Esophagus (tissue), 2 donors: ENCODE data around the gene DUSP1. TPM values are rescaled to one million over a fixed set of nuclear protein-coding genes. Genes with fewer than 3 reads are reported as not detected.
A peak's percentile ranks its signal among the peaks of the same experiment; 100 is the strongest.

Experiments used
- H3K27ac ChIP-seq, 2 donors: one replicate each; pipeline ENCODE4 v1.5.1; 2013; ENCODE audit warnings: low read depth in 2 of 2, mild to moderate bottlenecking in 2 of 2, inconsistent platforms in 1 of 2, low read length in 1 of 2, moderate library complexity in 1 of 2
- H3K27me3 ChIP-seq, 2 donors: one replicate each; pipeline ENCODE4 v1.6.1; 2013; ENCODE audit warnings: low read length in 2 of 2, control low read depth in 1 of 2, mild to moderate bottlenecking in 1 of 2; ENCODE audit not compliant: insufficient read depth in 2 of 2, control insufficient read depth in 1 of 2
- H3K36me3 ChIP-seq, 2 donors: one replicate each; pipeline ENCODE4 v1.6.1; 2013; ENCODE audit warnings: low read length in 1 of 2; ENCODE audit not compliant: control insufficient read depth in 2 of 2, insufficient read depth in 2 of 2
- H3K4me1 ChIP-seq, 2 donors: one replicate each; pipeline ENCODE4 v1.6.1; 2013; ENCODE audit warnings: low read length in 1 of 2; ENCODE audit not compliant: control insufficient read depth in 2 of 2, insufficient read depth in 2 of 2
- H3K4me3 ChIP-seq, 2 donors: one replicate each; pipeline ENCODE4 v1.5.1; 2013; ENCODE audit warnings: low read length in 2 of 2, mild to moderate bottlenecking in 2 of 2, low read depth in 1 of 2, moderate library complexity in 1 of 2
- H3K9me3 ChIP-seq, 2 donors: one replicate each; pipeline ENCODE4 v1.6.1; 2013; ENCODE audit warnings: mild to moderate bottlenecking in 2 of 2, low read depth in 1 of 2, low read length in 1 of 2, moderate library complexity in 1 of 2; ENCODE audit not compliant: control insufficient read depth in 2 of 2, insufficient read depth in 1 of 2
- WGBS, 2 donors: extraction: QIAGEN DNeasy Blood & Tissue Kit; methylation state at CpG; one replicate each; pipeline ENCODE4 v1.1.7; 2013; 5-methylcytosine and 5-hydroxymethylcytosine counted together
- polyA plus RNA-seq, 2 donors: library from polyadenylated mRNA; stranded (reverse); fragments of 200-250 nt; gene quantifications; one replicate each; pipeline ENCODE4 v1.2.3, GENCODE V29; 2013
- donor health status: healthy with polysubstance abuse.
- donor health status: Bipolar disorder and iron deficiency.

Gene DUSP1
- polyA plus RNA-seq, 2 donors, result 90.4 to 129 TPM

DNA sequence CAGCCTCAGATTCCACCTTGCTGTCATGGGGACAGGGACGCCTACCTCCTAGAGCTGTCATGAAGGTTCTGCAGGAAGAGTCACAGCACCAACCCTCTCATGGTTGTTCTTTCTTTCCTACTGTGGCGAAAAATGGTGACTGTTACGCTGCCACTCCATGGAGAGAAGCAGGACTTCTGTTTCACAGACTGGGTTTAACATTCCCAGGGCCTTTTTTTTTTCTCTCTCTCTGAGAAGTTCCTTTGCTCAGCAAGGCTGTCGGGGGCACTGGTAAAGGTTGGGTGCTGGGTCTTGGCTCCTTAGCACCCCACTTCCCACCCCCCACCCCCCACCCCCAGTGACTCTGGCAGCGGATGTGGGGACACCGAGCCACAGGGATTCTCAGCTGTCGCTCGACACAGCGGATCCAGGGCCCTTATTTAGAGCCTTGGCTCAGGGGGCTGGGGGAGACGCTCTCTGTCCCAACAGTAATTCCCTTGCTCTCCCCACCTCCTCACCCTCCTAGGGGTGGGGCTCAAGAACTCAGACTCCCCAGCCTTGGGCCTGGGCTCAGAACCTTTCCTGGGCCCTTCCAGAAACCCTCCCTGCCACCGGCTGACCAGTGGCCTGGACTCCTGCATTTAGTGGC is 34.4 kb downstream of the DUSP1 start:
- no peaks in the 10 kb centered on the region for H3K27me3 ChIP-seq
- H3K9me3 ChIP-seq, result no peaks in the 10 kb centered on the region
- no peak overlapping the region for H3K4me3 ChIP-seq
- no peaks in the 10 kb centered on the region for H3K36me3 ChIP-seq
- H3K27ac ChIP-seq, result peak overlapping the region; percentile 52 to 79
- peaks cover 7 to 24% of the 10 kb centered on the region in 2 donors for H3K4me1 ChIP-seq
- 89 to 90% methylated on average over 11 of the region's 11 CpGs for WGBS, 2 donors

DNA sequence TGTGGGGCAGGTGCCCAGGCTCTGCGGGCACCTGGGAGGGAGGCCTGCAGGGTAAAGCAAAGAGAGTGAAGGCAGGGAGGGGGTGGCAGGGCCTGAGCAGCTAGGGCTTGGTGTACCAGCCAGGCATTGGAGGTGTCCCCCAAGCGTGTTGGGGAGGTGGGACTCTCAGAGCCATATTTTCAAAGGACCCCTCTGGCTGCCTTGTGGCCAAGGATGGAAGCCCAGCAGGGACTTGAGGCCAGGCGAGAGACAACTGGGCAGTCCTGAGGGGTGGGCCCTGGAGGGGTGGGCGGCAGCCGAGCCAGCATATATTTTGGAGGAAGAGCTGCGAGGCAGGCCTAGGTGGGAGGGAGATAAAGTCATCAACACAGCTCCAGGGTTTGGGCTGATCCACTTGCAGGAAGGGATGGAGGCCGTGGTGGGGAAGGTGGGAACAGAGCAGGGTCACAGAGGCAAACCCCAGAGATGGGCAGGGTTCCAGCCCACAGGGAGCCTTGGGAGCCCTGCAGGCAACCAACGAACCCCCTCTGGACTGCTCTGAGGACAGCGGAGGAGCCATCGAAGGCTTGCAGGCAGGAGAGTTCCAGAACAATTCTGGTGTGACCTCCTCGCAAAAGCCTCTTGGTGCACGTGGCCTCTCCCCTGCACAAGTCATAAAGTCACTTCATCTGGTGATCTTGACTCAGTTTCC is 35.7 kb downstream of the DUSP1 start:
- Histone ChIP-seq H3K4me3 (no peak overlapping the region), H3K27me3 (no peaks in the 10 kb centered on the region), H3K9me3 (no peaks in the 10 kb centered on the region), H3K27ac (peak overlapping the region; percentile 38 to 39), H3K36me3 (no peaks in the 10 kb centered on the region), H3K4me1 (peaks cover 7 to 26% of the 10 kb centered on the region in 2 donors)
- WGBS, 2 donors, result 88 to 92% methylated on average over 12 of the region's 12 CpGs

DNA sequence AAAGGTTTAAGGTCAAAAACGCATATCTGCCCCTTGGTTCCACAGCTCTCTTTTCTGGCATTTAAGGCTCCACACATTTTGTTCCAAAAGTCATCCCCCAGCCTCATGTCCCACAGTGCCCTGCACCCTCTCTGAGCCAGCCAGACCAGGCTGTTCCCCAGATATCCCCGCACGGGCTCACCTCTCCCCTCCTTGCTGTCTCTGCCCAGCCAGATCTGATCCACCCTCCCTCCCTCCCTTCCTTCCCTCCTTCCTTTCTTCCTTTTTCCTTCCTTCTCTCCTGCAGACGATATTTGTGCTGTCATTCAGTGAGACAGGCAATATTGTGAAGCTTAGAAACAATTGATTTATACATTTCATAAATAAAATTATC is 37.0 kb downstream of the DUSP1 start:
- Histone ChIP-seq H3K4me1 (peaks cover 7 to 26% of the 10 kb centered on the region in 2 donors), H3K27me3 (no peaks in the 10 kb centered on the region), H3K4me3 (no peak overlapping the region), H3K36me3 (no peaks in the 10 kb centered on the region), H3K9me3 (no peaks in the 10 kb centered on the region), H3K27ac (peak overlapping the region; percentile 99)
- 18 to 25% methylated on average over 4 of the region's 4 CpGs for WGBS, 2 donors

DNA sequence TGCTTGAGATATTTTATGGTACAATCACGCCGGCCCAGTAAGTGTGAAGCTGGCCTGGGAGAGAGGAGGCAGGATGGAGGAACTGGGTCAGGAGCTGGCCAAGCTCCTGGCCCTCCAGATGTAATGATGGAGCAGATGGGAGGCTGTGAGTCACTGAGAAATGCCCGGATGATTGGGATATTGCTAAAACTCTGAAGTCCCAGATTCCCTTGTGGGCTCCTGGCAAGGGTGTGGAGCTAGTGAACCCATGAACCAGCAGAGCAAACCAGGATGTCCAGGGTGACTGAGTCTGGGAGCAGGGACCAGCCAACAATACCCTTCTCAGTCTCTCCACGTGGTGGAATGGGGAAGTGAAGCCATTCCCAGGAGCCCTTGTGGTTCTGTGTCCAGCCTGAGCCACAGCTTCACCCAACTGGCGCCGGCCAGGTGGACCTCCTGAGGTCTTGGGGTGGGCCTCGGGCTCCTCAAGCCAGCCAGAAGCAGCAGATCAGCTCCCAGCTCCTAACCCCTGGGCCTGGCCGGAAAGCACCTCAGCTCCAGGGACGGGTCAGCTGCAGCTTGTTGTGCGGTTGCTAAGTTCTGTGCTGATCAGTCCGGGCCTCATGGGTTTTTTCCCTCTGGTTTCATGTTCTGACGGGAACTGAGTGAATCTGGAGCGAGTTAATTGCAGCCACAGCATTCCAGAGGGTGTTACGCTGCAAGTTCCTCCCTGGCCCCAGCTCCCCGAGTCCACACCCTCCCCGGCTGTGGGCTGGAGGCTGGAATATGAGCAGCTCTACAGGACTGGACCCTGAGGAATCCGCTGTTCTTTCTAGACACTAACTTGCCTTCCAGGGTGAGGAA is 37.6 kb downstream of the DUSP1 start:
- H3K4me3 ChIP-seq, result peak overlapping the region in 1 of 2 donors; percentile 14
- H3K27me3 ChIP-seq, result no peaks in the 10 kb centered on the region
- peak overlapping the region; percentile 99 for H3K27ac ChIP-seq
- peaks cover 7 to 26% of the 10 kb centered on the region in 2 donors for H3K4me1 ChIP-seq
- WGBS, 2 donors, result 26 to 37% methylated on average over 17 of the region's 17 CpGs
- H3K9me3 ChIP-seq, result no peaks in the 10 kb centered on the region
- H3K36me3 ChIP-seq, result no peaks in the 10 kb centered on the region

DNA sequence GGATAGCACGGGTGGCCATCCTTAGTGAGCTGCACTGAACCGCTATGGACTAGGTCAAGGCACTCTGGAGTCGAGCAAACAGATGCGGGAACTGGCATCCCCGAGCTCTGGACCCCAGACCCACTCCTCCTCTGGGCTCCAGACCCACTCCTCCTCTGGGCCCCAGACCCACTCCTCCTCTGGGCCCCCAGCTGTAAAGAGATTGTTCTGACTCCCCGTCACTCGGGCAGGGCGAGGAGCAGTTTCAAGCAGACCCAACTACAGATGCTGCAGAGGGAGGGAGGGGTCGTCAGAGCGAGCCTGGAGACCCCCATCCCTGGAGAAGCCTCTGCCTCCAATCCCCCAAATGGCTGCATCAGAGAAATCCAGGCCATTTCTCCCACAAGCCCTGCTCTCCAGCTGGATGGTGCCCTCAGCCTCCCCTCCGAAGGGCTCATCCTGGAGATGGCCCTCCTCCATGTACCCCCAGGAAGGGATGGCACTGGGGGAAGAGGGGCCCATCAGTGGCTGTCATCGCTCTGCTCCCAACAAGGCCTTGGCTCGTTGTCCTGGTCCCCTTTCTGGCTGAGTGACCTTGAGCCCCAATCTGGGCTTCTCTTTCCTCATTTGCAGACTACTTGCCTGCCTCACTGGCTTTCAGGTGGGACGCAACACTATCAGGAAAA is 38.7 kb downstream of the DUSP1 start:
- H3K27ac ChIP-seq, result peak overlapping the region; percentile 99
- no peak overlapping the region for H3K4me3 ChIP-seq
- peaks cover 7 to 26% of the 10 kb centered on the region in 2 donors for H3K4me1 ChIP-seq
- no peaks in the 10 kb centered on the region for H3K9me3 ChIP-seq
- WGBS, 2 donors, result 88 to 91% methylated on average over 14 of the region's 14 CpGs
- H3K27me3 ChIP-seq, result no peaks in the 10 kb centered on the region
- H3K36me3 ChIP-seq, result no peaks in the 10 kb centered on the region

DNA sequence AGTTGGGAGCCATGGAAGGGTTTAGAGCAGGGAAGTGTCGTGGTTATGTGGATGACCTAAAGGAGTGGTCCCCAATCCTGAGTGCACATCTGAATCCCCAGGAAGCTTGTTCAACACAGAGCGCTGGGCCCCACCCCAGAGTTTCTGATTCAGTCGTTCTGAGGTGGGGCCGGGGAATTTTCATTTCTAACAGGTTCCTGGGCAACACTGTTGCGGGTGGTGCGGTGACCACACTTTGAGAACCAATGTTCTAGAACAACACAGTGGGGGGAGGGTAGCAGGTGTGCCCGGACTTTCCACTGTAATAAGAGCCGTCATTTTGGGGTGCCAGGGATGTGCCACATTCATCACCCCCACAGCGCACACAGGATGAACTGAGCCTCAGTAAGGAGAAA is 39.3 kb downstream of the DUSP1 start:
- no peaks in the 10 kb centered on the region for H3K9me3 ChIP-seq
- H3K4me3 ChIP-seq, result no peak overlapping the region
- H3K36me3 ChIP-seq, result no peaks in the 10 kb centered on the region
- WGBS, 2 donors, result 60 to 69% methylated on average over 9 of the region's 9 CpGs
- no peaks in the 10 kb centered on the region for H3K27me3 ChIP-seq
- peak overlapping the region; percentile 99 for H3K27ac ChIP-seq
- H3K4me1 ChIP-seq, result peaks cover 7 to 26% of the 10 kb centered on the region in 2 donors

DNA sequence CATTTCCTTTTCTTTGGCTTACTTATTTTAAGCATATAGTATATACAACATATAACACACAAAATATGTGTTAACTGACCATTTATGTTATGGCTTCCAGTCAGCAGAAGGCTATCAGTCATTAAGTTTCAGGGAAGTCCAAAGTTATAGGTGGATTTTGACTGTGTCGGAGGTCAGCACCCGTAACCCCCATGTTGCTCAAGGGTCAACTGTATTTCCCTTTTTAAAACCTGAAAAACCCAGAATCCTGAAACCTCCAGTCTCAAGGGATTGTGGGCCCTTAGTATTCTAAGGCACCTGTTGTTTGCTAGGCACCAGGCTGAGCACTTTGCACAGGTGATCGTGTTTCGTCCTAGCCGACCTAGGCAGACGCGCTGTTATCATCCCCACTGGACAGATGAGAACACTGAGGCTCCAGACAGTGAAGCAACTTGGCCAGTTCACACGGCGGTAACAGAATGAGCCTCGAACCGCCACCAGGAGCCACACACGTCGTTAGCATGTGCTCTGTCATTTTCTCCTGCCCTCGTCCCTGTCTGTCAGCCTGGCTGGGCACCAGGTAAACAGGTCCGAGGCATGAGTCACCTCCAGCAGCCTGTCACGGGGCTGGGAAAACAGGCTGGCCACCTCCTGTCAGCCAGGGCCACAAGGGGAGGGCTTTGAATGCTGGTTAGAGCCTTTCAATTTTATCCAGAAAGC is 39.9 kb downstream of the DUSP1 start:
- Histone ChIP-seq H3K36me3 (no peaks in the 10 kb centered on the region), H3K9me3 (no peaks in the 10 kb centered on the region), H3K4me1 (peaks cover 7 to 24% of the 10 kb centered on the region in 2 donors), H3K27me3 (no peaks in the 10 kb centered on the region), H3K4me3 (no peak overlapping the region), H3K27ac (peak overlapping the region; percentile 99)
- WGBS, 2 donors, result 69 to 71% methylated on average over 16 of the region's 16 CpGs

DNA sequence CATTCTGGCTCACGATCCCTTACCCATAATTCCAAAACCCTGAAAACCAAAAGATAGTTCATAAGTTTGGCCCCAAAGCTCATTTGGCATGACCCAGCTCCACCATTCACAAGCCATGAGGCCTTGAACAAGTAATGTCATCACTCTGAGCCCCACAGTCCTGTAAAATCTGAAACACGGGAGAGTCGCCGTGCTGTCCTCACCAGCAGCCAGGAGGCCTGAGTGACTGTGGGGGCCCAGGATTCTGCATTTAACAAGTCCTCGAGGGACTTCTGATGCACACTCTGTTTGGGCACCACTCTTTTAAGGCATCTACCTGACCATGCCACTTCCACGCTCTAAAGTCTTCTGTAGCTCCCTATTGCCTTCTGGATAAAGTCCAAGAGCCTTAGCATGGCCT is 40.8 kb downstream of the DUSP1 start:
- no peaks in the 10 kb centered on the region for H3K27me3 ChIP-seq
- H3K4me1 ChIP-seq, result peaks cover 7 to 23% of the 10 kb centered on the region in 2 donors
- WGBS, 2 donors, result 95% methylated on average over 6 of the region's 6 CpGs
- H3K27ac ChIP-seq, result no peak overlapping the region
- H3K4me3 ChIP-seq, result no peak overlapping the region
- no peaks in the 10 kb centered on the region for H3K9me3 ChIP-seq
- H3K36me3 ChIP-seq, result no peaks in the 10 kb centered on the region

DNA sequence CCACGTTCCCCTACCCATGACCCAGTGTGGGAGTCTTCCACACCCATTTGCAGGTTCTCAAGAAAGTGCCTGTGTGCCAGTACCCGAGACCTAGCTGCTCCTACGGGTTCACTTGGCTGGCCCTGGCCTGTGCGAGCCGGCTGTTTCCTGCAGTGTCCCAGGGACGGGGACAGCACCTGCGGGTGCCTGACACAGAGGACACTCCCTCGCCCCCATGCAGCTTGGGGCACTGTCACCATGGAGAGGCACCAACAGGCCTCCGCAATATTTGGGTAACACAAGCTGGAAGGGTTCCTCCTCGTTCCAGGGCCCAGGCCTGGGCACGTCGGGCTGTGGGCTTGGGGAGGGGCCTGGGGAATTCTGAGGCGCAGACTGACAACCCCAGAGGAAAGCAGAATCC is 41.4 kb downstream of the DUSP1 start:
- 52 to 68% methylated on average over 13 of the region's 13 CpGs for WGBS, 2 donors
- H3K36me3 ChIP-seq, result no peaks in the 10 kb centered on the region
- H3K4me3 ChIP-seq, result no peak overlapping the region
- H3K9me3 ChIP-seq, result no peaks in the 10 kb centered on the region
- no peaks in the 10 kb centered on the region for H3K27me3 ChIP-seq
- H3K4me1 ChIP-seq, result peaks cover 7 to 23% of the 10 kb centered on the region in 2 donors
- peak overlapping the region in 1 of 2 donors; percentile 26 for H3K27ac ChIP-seq
